NK-92 (cell line): ENCODE results near the gene BUD13.

Experiments used
- DNase-seq: peaks from one replicate; lab custom pipeline; 2025; ENCODE audit not compliant: unreplicated experiment; lab: John Stamatoyannopoulos, UW

The BUD13 gene

GRCh38 chr11:116720895-116721294 is 51.9 kb downstream of the BUD13 start:
- no peak for DNase-seq

- no peak for DNase-seq
Measured at GRCh38 chr11:116718955-116719501, 53.8 kb downstream of the BUD13 start.

DNA sequence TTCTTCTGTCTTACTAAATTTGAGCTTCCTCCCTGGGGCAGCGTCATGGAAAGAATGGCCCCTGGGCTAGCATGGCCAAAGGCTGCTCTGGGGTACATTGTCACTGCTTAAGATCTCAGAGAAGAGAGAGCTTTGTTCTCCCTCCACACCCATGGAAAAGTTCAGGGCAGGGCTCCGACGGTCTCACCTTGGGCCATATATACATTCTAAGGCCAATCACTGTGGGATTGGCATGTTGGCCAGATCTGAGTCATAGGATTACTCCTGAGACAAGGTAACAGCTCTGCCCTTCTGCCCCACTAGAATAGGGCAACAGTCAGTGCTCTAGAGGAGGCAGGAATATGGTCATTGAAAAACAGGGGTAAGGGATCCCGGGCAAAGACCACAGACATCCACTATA is 56.2 kb downstream of the BUD13 start:
- DNase-seq = no peak

DNA sequence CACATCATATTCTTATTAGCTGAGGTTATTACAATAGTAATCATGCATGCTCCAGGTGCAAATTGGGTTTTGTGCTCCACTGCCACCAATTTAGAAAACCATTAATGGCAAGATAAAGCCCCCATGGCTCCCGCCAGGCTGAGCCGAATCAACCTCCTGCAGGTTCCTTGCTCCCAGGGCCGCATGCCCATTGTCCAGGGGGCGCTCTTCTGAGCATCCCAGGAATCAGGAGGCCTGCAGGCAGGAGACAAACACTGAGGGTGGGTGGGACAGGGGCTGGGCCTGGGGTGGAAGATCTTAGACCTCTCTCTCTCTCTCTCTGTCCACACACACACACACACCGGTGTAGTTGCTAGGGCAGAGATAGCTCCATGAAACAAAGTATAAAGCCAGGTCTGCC is 57.4 kb downstream of the BUD13 start:
- DNase-seq = no peak

GRCh38 chr11:116714902-116715301 is 57.9 kb downstream of the BUD13 start:
- no peak for DNase-seq

GRCh38 chr11:116712428-116712827 is 60.4 kb downstream of the BUD13 start:
- DNase-seq = no peak

GRCh38 chr11:116710762-116711161 is 62.0 kb downstream of the BUD13 start:
- no peak for DNase-seq

GRCh38 chr11:116710001-116710674 is 62.6 kb downstream of the BUD13 start:
- no peak for DNase-seq

- DNase-seq = no peak
Measured at GRCh38 chr11:116707746-116708145, 65.0 kb downstream of the BUD13 start.

DNA sequence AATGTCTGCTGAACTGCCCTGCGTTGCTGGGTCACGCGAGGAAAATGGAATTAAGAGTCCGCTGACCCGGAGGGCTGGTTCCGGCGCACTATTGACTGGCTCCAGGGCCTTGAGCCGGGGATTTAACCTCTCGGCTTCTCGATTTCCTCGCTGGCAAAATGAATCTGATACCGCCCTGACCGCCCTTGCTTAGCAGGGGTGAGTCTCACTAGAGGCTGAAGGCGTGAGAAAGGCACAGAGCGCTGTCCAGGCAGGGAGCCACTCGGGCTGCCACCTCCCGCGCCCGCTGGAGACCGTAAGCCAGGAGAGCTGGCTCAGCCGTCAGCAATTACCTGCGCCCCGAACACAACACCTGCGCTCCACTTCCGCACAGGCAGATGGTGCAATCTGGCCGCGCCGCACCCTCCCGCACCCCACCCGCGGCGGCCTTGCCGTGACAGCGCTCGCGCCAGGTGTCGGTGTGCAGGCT is 65.6 kb downstream of the BUD13 start:
- DNase-seq = no peak

- no peak for DNase-seq
Measured at GRCh38 chr11:116703421-116703820, 69.4 kb downstream of the BUD13 start.

GRCh38 chr11:116702772-116703385 is 69.9 kb downstream of the BUD13 start:
- no peak for DNase-seq

GRCh38 chr11:116701876-116702275 is 70.9 kb downstream of the BUD13 start:
- no peak for DNase-seq

GRCh38 chr11:116701297-116701801 is 71.4 kb downstream of the BUD13 start:
- DNase-seq = no peak

- DNase-seq = no peak
Measured at GRCh38 chr11:116700586-116701220, 72.1 kb downstream of the BUD13 start.
